BLaER1 (cell line): ENCODE results near the gene ACRBP.
A peak's percentile ranks its signal among the peaks of the same experiment; 100 is the strongest.

Experiments
- H3K27ac ChIP-seq: shearing (Covaris generic); formaldehyde crosslinking; 2 replicates; pipeline ENCODE4 v1.8.1; 2022
- H3K27me3 ChIP-seq: shearing (Covaris generic); formaldehyde crosslinking; 2 replicates; pipeline ENCODE4 v1.8.1; 2022
- H3K36me3 ChIP-seq: shearing (Covaris generic); formaldehyde crosslinking; 2 replicates; pipeline ENCODE4 v1.8.1; 2022
- H3K4me1 ChIP-seq: shearing (Covaris generic); formaldehyde crosslinking; 2 replicates; pipeline ENCODE4 v1.8.1; 2022
- H3K4me2 ChIP-seq: shearing (Covaris generic); formaldehyde crosslinking; 2 replicates; pipeline ENCODE4 v1.8.1; 2022
- H3K4me3 ChIP-seq: shearing (Covaris generic); formaldehyde crosslinking; 2 replicates; pipeline ENCODE4 v1.8.1; 2022
- H3K9ac ChIP-seq: shearing (Covaris generic); formaldehyde crosslinking; 2 replicates; pipeline ENCODE4 v1.8.1; 2022
- H3K9me3 ChIP-seq: shearing (Covaris generic); formaldehyde crosslinking; 2 replicates; pipeline ENCODE4 v1.8.1; 2022
- H4K20me1 ChIP-seq: shearing (Covaris generic); formaldehyde crosslinking; 2 replicates; pipeline ENCODE4 v1.8.1; 2022
- Cebpa-rat ChIP-seq: shearing (Covaris generic); IDR thresholded peaks from 2 replicates; pipeline ENCODE4 v1.8.1; 2022

The ACRBP gene

DNA sequence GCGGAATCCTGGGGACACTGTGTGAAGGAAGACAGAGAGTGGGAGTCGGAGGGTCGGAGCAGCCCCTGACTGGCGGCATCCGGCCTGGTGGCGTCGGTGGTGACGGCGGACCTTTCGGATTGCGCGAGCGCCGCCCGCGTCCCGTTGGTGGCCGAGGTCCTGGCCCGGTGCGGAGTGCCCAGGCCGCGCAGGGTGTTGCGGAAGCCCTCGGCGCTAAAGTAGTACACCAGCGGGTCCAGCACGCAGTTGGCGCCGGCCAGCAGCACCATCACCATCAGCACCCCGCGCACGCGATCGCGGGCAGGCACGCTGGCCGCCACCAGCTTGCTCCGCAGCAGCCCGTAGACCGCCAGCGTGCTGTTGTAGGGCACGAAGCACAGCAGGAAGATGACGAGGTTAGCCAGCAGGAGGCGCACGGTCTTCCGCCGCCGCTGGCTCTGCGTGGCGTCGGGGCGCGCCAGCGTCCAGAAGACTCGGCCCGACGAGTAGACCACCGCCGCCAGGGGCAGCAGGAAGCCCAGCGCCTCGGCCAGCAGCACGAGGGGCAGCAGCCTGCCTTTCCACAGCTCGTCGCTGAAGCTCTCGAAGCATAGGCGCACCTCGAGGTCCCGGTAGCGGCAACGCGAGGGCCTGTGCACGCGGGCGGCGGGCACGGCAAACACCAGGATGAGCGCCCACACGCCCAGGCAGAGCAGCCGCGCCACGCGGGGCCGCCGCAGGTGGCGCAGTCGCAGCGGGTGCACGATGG lies 26.9 kb downstream of the ACRBP start:
- Histone ChIP-seq H3K27ac (no peak overlapping the region), H3K9ac (no peak overlapping the region), H3K9me3 (no peaks in the 10 kb centered on the region), H3K4me2 (no peak overlapping the region), H3K4me1 (peaks cover 44% of the 10 kb centered on the region), H4K20me1 (no peaks in the 10 kb centered on the region), H3K36me3 (peaks cover 41% of the 10 kb centered on the region), H3K27me3 (no peaks in the 10 kb centered on the region), H3K4me3 (no peak overlapping the region)
- no peak for TF ChIP-seq Cebpa-rat

GRCh38 chr12:6618483-6619225 lies 28.6 kb downstream of the ACRBP start:
- Histone ChIP-seq H3K36me3 (peaks cover 41% of the 10 kb centered on the region), H3K27me3 (no peaks in the 10 kb centered on the region), H3K9ac (no peak overlapping the region), H3K27ac (peak overlapping the region; percentile 41; the same call in 1 of the 2 replicates), H3K4me3 (no peak overlapping the region), H3K4me2 (peak overlapping the region; percentile 27; the same call in 1 of the 2 replicates), H3K4me1 (peaks cover 41% of the 10 kb centered on the region), H4K20me1 (no peaks in the 10 kb centered on the region), H3K9me3 (no peaks in the 10 kb centered on the region)
- no peak for TF ChIP-seq Cebpa-rat

GRCh38 chr12:6615802-6616201 lies 31.4 kb downstream of the ACRBP start:
- no peak for TF ChIP-seq Cebpa-rat
- Histone ChIP-seq H3K4me1 (peaks cover 58% of the 10 kb centered on the region), H3K27ac (peak overlapping the region; percentile 42), H3K27me3 (no peaks in the 10 kb centered on the region), H4K20me1 (no peaks in the 10 kb centered on the region), H3K9me3 (no peaks in the 10 kb centered on the region), H3K36me3 (peaks cover 26% of the 10 kb centered on the region), H3K4me2 (no peak overlapping the region), H3K4me3 (no peak overlapping the region), H3K9ac (no peak overlapping the region)

DNA sequence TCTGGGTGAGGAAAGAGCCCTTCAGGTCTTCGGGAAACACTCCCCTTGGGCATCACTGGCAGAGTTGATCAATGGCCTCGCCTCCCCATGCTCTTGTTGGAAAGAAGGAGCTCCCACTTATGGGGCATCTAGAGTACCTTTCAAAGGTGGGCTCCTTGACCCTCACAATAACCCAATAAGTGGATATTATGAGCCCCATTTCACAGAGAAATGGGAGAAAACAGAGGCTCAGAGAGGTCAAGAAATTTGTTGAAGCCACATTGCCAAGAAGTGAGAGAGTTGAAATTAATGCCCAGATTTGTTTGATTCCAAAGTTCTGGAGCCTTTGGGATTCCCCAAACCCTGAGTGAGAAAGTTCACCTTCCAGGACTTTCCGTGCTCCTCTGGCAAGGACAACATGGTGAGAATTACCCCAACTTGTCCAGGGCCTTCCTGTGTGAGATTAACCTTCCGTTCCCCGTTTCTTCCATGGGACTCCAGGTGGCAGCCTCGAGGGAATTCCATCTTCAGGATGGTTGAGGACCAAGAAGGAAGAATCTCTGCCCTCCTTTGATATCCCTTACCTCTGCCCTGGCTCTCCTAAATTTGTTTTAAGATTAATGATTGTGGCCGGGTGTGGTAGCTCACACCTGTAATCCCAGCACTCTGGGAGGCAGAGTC lies 32.6 kb downstream of the ACRBP start:
- Histone ChIP-seq H3K4me3 (no peak overlapping the region), H3K4me2 (peak overlapping the region; percentile 57), H3K27me3 (no peaks in the 10 kb centered on the region), H3K9ac (peak overlapping the region; percentile 38; the same call in 1 of the 2 replicates), H3K27ac (peak overlapping the region; percentile 78), H3K9me3 (no peaks in the 10 kb centered on the region), H4K20me1 (no peaks in the 10 kb centered on the region), H3K4me1 (peaks cover 69% of the 10 kb centered on the region), H3K36me3 (peaks cover 14% of the 10 kb centered on the region)
- TF ChIP-seq Cebpa-rat, result no peak

DNA sequence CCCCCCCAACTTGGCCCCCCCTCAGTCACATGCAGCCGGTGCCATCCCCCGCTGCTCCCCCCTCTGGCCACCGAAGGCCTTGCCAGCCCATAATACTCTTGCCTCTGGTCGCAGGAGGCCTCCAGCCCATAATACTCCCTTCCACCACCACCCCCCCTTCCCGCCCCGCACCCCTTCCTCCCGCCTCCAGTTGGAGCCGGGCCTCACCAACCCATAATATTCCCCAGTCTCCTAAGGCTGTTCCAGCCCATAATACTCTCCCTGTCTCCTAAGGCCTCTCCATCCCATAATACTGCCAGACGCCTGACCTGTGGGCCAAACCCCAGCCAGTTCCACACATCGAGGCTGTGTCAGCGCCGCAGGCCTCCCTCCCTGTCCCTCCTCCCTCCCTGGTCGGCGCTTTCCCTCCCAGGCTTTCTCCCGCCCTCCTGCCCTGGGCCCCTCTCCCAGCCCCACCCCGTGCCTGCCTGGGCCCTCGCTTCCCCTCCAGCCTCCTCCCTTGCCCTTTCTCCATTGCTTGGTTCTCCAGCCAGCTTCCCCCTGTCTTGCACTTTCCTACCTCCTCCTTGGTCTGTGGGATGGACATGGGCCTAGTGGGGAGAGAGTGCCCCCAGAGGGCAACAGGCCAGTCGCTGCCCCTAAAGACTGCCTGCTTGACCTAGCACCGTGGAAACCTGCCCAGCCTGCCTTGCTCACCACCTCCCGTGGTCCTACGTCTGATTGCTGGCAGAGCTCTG lies 33.3 kb downstream of the ACRBP start:
- Histone ChIP-seq H3K9me3 (no peaks in the 10 kb centered on the region), H3K36me3 (peaks cover 8% of the 10 kb centered on the region), H3K4me1 (peaks cover 69% of the 10 kb centered on the region), H3K27me3 (no peaks in the 10 kb centered on the region), H4K20me1 (no peaks in the 10 kb centered on the region), H3K4me3 (no peak overlapping the region), H3K4me2 (peak overlapping the region; percentile 57), H3K27ac (peak overlapping the region; percentile 78), H3K9ac (peak overlapping the region; percentile 38; the same call in 1 of the 2 replicates)
- no peak for TF ChIP-seq Cebpa-rat

- peak overlapping the region; percentile 77 for H3K9ac ChIP-seq
- peaks cover 1% of the 10 kb centered on the region; the same call in 1 of the 2 replicates for H3K36me3 ChIP-seq
- no peak for TF ChIP-seq Cebpa-rat
- H3K9me3 ChIP-seq, result no peaks in the 10 kb centered on the region
- no peaks in the 10 kb centered on the region for H4K20me1 ChIP-seq
- H3K27ac ChIP-seq, result peak overlapping the region; percentile 93
- no peaks in the 10 kb centered on the region for H3K27me3 ChIP-seq
- peak overlapping the region; percentile 87 for H3K4me2 ChIP-seq
- peaks cover 65% of the 10 kb centered on the region for H3K4me1 ChIP-seq
- H3K4me3 ChIP-seq, result peak overlapping the region; percentile 39
Measured at GRCh38 chr12:6613015-6613775, 34.0 kb downstream of the ACRBP start.

DNA sequence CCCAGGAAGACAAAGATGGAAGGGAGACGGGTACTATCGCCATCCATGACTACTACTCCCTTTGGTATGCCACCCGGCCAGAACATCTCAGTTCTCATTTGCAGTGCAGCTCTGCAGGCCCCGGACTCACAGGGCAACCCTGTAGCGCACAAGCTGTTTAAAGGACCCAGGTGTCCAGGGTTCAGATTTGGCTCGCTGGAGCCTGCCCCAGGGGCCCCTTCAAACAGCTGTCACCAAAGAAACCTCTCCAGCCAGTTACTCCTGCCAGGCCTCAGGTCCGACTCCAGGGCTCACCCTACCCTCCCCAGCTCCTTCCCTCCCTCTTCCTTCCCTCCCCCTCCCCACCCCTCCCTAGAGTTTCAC lies 34.6 kb downstream of the ACRBP start:
- Histone ChIP-seq H3K27ac (peak overlapping the region; percentile 93), H3K27me3 (no peaks in the 10 kb centered on the region), H3K36me3 (no peaks in the 10 kb centered on the region), H4K20me1 (no peaks in the 10 kb centered on the region), H3K4me2 (peak overlapping the region; percentile 87), H3K4me1 (peaks cover 66% of the 10 kb centered on the region), H3K4me3 (peak overlapping the region; percentile 39), H3K9ac (peak overlapping the region; percentile 77), H3K9me3 (no peaks in the 10 kb centered on the region)
- TF ChIP-seq Cebpa-rat, result no peak

- H3K36me3 ChIP-seq, result no peaks in the 10 kb centered on the region
- H4K20me1 ChIP-seq, result no peaks in the 10 kb centered on the region
- no peaks in the 10 kb centered on the region for H3K9me3 ChIP-seq
- no peak for TF ChIP-seq Cebpa-rat
- H3K4me1 ChIP-seq, result peaks cover 68% of the 10 kb centered on the region
- H3K27me3 ChIP-seq, result no peaks in the 10 kb centered on the region
- peak overlapping the region; percentile 87 for H3K4me2 ChIP-seq
- H3K9ac ChIP-seq, result peak overlapping the region; percentile 77
- peak overlapping the region; percentile 39; the same call in 1 of the 2 replicates for H3K4me3 ChIP-seq
- H3K27ac ChIP-seq, result peak overlapping the region; percentile 93
Measured at GRCh38 chr12:6612247-6612646, 35.0 kb downstream of the ACRBP start.
